GM23338 (cell line): Measurements from ENCODE around the gene COL20A1. TPM values are rescaled to one million over a fixed set of nuclear protein-coding genes. Genes with fewer than 3 reads are reported as not detected.

Experiments
- ATAC-seq: fragments of 200-7000 bp; cut with Tn5 transposase; 3 replicates; pipeline ENCODE4 v1.9.1; 2020
- DNase-seq: peaks from one replicate; pipeline ENCODE4 v3.0.0-alpha.2; 2015; ENCODE audit warnings: low spot score
- H2AFZ ChIP-seq: fragments of 200-600 bp; sonication (generic); 2 replicates; pipeline ENCODE4 v1.8.0; 2016; ENCODE audit warnings: antibody characterized with exemption, mild to moderate bottlenecking, moderate library complexity
- H3F3A ChIP-seq: fragments of 200-600 bp; sonication (generic); replicated peaks from 2 replicates; pipeline ENCODE4 v1.8.0; 2017; ENCODE audit warnings: antibody characterized with exemption, mixed run types, low read depth
- H3K27ac ChIP-seq: fragments of 200-600 bp; sonication (generic); 2 replicates; pipeline ENCODE4 v1.6.1; 2016; ENCODE audit warnings: low read depth
- H3K27me3 ChIP-seq: fragments of 200-600 bp; sonication (generic); 2 replicates; pipeline ENCODE4 v1.8.0; 2016; ENCODE audit warnings: mild to moderate bottlenecking, mixed run types, moderate library complexity; ENCODE audit not compliant: insufficient read depth
- H3K36me3 ChIP-seq: fragments of 200-600 bp; sonication (generic); 2 replicates; pipeline ENCODE4 v1.8.0; 2016; ENCODE audit warnings: mild to moderate bottlenecking; ENCODE audit not compliant: insufficient read depth
- H3K4me1 ChIP-seq: fragments of 200-600 bp; sonication (generic); 2 replicates; pipeline ENCODE4 v1.8.0; 2016; ENCODE audit warnings: mild to moderate bottlenecking, moderate library complexity; ENCODE audit not compliant: insufficient read depth
- H3K4me2 ChIP-seq: fragments of 200-600 bp; sonication (generic); 2 replicates; pipeline ENCODE4 v1.7.1; 2017; ENCODE audit warnings: mixed run types
- H3K4me3 ChIP-seq: fragments of 200-600 bp; sonication (generic); 2 replicates; pipeline ENCODE4 v1.6.1; 2016; ENCODE audit warnings: mixed run types
- H3K79me2 ChIP-seq: fragments of 200-600 bp; sonication (generic); replicated peaks from 2 replicates; pipeline ENCODE4 v1.8.0; 2017; ENCODE audit warnings: mild to moderate bottlenecking; ENCODE audit not compliant: insufficient read depth
- H3K9me2 ChIP-seq: fragments of 200-600 bp; sonication (generic); 2 replicates; pipeline ENCODE4 v1.8.0; 2017; ENCODE audit not compliant: insufficient read depth
- H4K20me1 ChIP-seq: fragments of 200-600 bp; sonication (generic); replicated peaks from 2 replicates; pipeline ENCODE4 v1.8.0; 2017; ENCODE audit warnings: mild to moderate bottlenecking; ENCODE audit not compliant: insufficient read depth
- H3K27ac Mint-ChIP-seq: 2 replicates; pipeline ENCODE4 v1.8.0; 2020; ENCODE audit warnings: inconsistent platforms, mild to moderate bottlenecking, moderate library complexity, mixed read lengths
- H3K27me3 Mint-ChIP-seq: 3 replicates; pipeline ENCODE4 v1.8.0; 2022; ENCODE audit warnings: low read depth, mild to moderate bottlenecking, moderate library complexity, mixed read lengths, inconsistent platforms; ENCODE audit not compliant: insufficient read depth, poor library complexity
- H3K36me3 Mint-ChIP-seq: 3 replicates; pipeline ENCODE4 v1.8.0; 2021; ENCODE audit warnings: low read depth, mild to moderate bottlenecking, inconsistent platforms, moderate library complexity, mixed read lengths
- H3K4me1 Mint-ChIP-seq: 3 replicates; pipeline ENCODE4 v1.8.0; 2020; ENCODE audit warnings: mild to moderate bottlenecking, inconsistent platforms, mixed read lengths
- H3K4me3 Mint-ChIP-seq: 3 replicates; pipeline ENCODE4 v1.8.0; 2021; ENCODE audit warnings: moderate library complexity, mild to moderate bottlenecking, inconsistent platforms, mixed read lengths
- H3K9me3 Mint-ChIP-seq: 3 replicates; pipeline ENCODE4 v1.8.0; 2020; ENCODE audit warnings: moderate library complexity, mild to moderate bottlenecking, inconsistent platforms, mixed read lengths
- CREB1 ChIP-seq: fragments of 250-450 bp; sonication (Bioruptor Pico); IDR thresholded peaks from 2 replicates; pipeline ENCODE4 v1.5.0; 2020; ENCODE audit warnings: low read depth, mild to moderate bottlenecking, moderate library complexity
- CTCF ChIP-seq, 2 experiments: fragments of 200-600 bp in 1 of 2; sonication (generic) in 1 of 2; conservative IDR thresholded peaks; 2 replicates each; pipeline versions ENCODE4 v1.5.1 to v1.6.1; 2016 to 2017; ENCODE audit warnings: antibody characterized with exemption in 2 of 2, low read depth in 2 of 2, mild to moderate bottlenecking in 2 of 2, moderate library complexity in 1 of 2
- EZH2 ChIP-seq: fragments of 200-600 bp; sonication (generic); IDR thresholded peaks from one replicate; pipeline ENCODE4 v1.8.0; 2017; ENCODE audit warnings: antibody characterized with exemption, mild to moderate bottlenecking, low read depth; ENCODE audit not compliant: unreplicated experiment
- EZH2phosphoT487 ChIP-seq: fragments of 200-600 bp; sonication (generic); IDR thresholded peaks from one replicate; pipeline ENCODE4 v1.8.1; 2018; ENCODE audit warnings: antibody characterized with exemption; ENCODE audit not compliant: unreplicated experiment
- JUNB ChIP-seq: IDR thresholded peaks from one replicate; pipeline ENCODE4 v1.6.1; 2016; ENCODE audit warnings: antibody characterized with exemption; ENCODE audit not compliant: unreplicated experiment
- NANOG ChIP-seq: IDR thresholded peaks from 2 replicates; pipeline ENCODE4 v1.6.1; 2016; ENCODE audit warnings: antibody characterized with exemption, borderline replicate concordance
- POLR2AphosphoS5 ChIP-seq: IDR thresholded peaks from 2 replicates; pipeline ENCODE4 v1.6.1; 2016; ENCODE audit warnings: antibody characterized with exemption, low read depth
- STAT1 ChIP-seq: IDR thresholded peaks from one replicate; pipeline ENCODE4 v1.6.1; 2016; ENCODE audit warnings: antibody characterized with exemption; ENCODE audit not compliant: unreplicated experiment
- ZNF331 ChIP-seq: fragments of 250-450 bp; sonication (Bioruptor Pico); IDR thresholded peaks from 2 replicates; pipeline ENCODE4 v1.5.0; 2020; ENCODE audit warnings: low read depth, mild to moderate bottlenecking, moderate library complexity
- polyA plus RNA-seq: library from polyadenylated mRNA; unstranded; fragments of >200 nt; fragmentation: Nextera tagmentation; extraction: Ambion mirVana; gene quantifications from 2 replicates; pipeline ENCODE4 v1.2.1, GENCODE V29; 2016
- total RNA-seq: library from RNA; depleted of rRNA; stranded (reverse); fragments of >200 nt; shearing (Covaris generic); gene quantifications from 2 replicates; pipeline ENCODE4 v1.2.3, GENCODE V29; 2014
- TF ChIP-seq, protein P1 (sequence below): IDR thresholded peaks from one replicate; pipeline ENCODE4 v1.6.1; 2018; ENCODE audit warnings: antibody characterized with exemption; ENCODE audit not compliant: unreplicated experiment
- TF ChIP-seq, protein P2 (sequence below): fragments of 250-450 bp; sonication (Bioruptor Pico); IDR thresholded peaks from 2 replicates; pipeline ENCODE4 v1.5.0; 2020; ENCODE audit warnings: mild to moderate bottlenecking, moderate library complexity
- TF ChIP-seq, protein P3 (sequence below): IDR thresholded peaks from 2 replicates; pipeline ENCODE4 v1.6.1; 2016; ENCODE audit warnings: antibody characterized with exemption

Gene COL20A1
- total and polyA plus RNA-seq, 2 experiments from 2014 or later, result 0.28 to 0.79 TPM

- no peak for ATAC-seq
- peaks cover 7% of the 10 kb centered on the region for H3K27me3 Mint-ChIP-seq
- peaks cover 6% of the 10 kb centered on the region; the same call in 1 of the 2 replicates for H3K36me3 ChIP-seq
Observed at GRCh38 chr20:63284083-63284440, 8.9 kb upstream of the COL20A1 start.

More at GRCh38 chr20:63284083-63284440, 8.9 kb upstream of the COL20A1 start:
- Histone ChIP-seq H3K4me2 (no peak overlapping the region), H4K20me1 (peaks cover 2% of the 10 kb centered on the region; the same call in 1 of the 2 replicates), H3K79me2 (no peaks in the 10 kb centered on the region), H3F3A (0 out of 2 replicates have a peak, but pooled peaks cover 3% of the 10 kb centered on the region), H3K27ac (no peak overlapping the region), H3K27me3 (no peaks in the 10 kb centered on the region), H3K9me2 (no peaks in the 10 kb centered on the region), H2AFZ (no peak overlapping the region), H3K4me1 (no peaks in the 10 kb centered on the region), H3K4me3 (no peak overlapping the region)
- Mint-ChIP-seq H3K36me3 (peaks cover 33% of the 10 kb centered on the region), H3K9me3 (no peaks in the 10 kb centered on the region), H3K4me3 (no peak overlapping the region), H3K4me1 (no peaks in the 10 kb centered on the region; the same call in 2 of the 3 replicates), H3K27ac (no peak overlapping the region)
- DNase-seq, result no peak
- TF ChIP-seq, protein P1, sequence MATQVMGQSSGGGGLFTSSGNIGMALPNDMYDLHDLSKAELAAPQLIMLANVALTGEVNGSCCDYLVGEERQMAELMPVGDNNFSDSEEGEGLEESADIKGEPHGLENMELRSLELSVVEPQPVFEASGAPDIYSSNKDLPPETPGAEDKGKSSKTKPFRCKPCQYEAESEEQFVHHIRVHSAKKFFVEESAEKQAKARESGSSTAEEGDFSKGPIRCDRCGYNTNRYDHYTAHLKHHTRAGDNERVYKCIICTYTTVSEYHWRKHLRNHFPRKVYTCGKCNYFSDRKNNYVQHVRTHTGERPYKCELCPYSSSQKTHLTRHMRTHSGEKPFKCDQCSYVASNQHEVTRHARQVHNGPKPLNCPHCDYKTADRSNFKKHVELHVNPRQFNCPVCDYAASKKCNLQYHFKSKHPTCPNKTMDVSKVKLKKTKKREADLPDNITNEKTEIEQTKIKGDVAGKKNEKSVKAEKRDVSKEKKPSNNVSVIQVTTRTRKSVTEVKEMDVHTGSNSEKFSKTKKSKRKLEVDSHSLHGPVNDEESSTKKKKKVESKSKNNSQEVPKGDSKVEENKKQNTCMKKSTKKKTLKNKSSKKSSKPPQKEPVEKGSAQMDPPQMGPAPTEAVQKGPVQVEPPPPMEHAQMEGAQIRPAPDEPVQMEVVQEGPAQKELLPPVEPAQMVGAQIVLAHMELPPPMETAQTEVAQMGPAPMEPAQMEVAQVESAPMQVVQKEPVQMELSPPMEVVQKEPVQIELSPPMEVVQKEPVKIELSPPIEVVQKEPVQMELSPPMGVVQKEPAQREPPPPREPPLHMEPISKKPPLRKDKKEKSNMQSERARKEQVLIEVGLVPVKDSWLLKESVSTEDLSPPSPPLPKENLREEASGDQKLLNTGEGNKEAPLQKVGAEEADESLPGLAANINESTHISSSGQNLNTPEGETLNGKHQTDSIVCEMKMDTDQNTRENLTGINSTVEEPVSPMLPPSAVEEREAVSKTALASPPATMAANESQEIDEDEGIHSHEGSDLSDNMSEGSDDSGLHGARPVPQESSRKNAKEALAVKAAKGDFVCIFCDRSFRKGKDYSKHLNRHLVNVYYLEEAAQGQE, result no peak
- TF ChIP-seq EZH2, result no peak
- no peak for TF ChIP-seq ZNF331
- no peak for TF ChIP-seq CTCF (conservative IDR thresholded peaks at IDR 0.05; ENCODE audit: low read depth in 2 of 2)
- TF ChIP-seq, protein P2, sequence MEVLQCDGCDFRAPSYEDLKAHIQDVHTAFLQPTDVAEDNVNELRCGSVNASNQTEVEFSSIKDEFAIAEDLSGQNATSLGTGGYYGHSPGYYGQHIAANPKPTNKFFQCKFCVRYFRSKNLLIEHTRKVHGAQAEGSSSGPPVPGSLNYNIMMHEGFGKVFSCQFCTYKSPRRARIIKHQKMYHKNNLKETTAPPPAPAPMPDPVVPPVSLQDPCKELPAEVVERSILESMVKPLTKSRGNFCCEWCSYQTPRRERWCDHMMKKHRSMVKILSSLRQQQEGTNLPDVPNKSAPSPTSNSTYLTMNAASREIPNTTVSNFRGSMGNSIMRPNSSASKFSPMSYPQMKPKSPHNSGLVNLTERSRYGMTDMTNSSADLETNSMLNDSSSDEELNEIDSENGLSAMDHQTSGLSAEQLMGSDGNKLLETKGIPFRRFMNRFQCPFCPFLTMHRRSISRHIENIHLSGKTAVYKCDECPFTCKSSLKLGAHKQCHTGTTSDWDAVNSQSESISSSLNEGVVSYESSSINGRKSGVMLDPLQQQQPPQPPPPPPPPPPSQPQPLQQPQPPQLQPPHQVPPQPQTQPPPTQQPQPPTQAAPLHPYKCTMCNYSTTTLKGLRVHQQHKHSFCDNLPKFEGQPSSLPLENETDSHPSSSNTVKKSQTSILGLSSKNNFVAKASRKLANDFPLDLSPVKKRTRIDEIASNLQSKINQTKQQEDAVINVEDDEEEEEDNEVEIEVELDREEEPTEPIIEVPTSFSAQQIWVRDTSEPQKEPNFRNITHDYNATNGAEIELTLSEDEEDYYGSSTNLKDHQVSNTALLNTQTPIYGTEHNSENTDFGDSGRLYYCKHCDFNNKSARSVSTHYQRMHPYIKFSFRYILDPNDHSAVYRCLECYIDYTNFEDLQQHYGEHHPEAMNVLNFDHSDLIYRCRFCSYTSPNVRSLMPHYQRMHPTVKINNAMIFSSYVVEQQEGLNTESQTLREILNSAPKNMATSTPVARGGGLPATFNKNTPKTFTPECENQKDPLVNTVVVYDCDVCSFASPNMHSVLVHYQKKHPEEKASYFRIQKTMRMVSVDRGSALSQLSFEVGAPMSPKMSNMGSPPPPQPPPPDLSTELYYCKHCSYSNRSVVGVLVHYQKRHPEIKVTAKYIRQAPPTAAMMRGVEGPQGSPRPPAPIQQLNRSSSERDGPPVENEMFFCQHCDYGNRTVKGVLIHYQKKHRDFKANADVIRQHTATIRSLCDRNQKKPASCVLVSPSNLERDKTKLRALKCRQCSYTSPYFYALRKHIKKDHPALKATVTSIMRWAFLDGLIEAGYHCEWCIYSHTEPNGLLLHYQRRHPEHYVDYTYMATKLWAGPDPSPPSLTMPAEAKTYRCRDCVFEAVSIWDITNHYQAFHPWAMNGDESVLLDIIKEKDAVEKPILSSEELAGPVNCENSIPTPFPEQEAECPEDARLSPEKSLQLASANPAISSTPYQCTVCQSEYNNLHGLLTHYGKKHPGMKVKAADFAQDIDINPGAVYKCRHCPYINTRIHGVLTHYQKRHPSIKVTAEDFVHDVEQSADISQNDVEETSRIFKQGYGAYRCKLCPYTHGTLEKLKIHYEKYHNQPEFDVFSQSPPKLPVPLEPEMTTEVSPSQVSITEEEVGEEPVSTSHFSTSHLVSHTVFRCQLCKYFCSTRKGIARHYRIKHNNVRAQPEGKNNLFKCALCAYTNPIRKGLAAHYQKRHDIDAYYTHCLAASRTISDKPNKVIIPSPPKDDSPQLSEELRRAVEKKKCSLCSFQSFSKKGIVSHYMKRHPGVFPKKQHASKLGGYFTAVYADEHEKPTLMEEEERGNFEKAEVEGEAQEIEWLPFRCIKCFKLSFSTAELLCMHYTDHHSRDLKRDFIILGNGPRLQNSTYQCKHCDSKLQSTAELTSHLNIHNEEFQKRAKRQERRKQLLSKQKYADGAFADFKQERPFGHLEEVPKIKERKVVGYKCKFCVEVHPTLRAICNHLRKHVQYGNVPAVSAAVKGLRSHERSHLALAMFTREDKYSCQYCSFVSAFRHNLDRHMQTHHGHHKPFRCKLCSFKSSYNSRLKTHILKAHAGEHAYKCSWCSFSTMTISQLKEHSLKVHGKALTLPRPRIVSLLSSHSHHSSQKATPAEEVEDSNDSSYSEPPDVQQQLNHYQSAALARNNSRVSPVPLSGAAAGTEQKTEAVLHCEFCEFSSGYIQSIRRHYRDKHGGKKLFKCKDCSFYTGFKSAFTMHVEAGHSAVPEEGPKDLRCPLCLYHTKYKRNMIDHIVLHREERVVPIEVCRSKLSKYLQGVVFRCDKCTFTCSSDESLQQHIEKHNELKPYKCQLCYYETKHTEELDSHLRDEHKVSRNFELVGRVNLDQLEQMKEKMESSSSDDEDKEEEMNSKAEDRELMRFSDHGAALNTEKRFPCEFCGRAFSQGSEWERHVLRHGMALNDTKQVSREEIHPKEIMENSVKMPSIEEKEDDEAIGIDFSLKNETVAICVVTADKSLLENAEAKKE (CRISPR knock-in tag), result no peak
- TF ChIP-seq CREB1, result no peak
- no peak for TF ChIP-seq EZH2phosphoT487
- no peak for TF ChIP-seq NANOG
- TF ChIP-seq JUNB, result no peak
- TF ChIP-seq, protein P3, sequence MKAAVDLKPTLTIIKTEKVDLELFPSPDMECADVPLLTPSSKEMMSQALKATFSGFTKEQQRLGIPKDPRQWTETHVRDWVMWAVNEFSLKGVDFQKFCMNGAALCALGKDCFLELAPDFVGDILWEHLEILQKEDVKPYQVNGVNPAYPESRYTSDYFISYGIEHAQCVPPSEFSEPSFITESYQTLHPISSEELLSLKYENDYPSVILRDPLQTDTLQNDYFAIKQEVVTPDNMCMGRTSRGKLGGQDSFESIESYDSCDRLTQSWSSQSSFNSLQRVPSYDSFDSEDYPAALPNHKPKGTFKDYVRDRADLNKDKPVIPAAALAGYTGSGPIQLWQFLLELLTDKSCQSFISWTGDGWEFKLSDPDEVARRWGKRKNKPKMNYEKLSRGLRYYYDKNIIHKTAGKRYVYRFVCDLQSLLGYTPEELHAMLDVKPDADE, result no peak
- TF ChIP-seq POLR2AphosphoS5, result no peak
- no peak for TF ChIP-seq STAT1
